ENCODE data around the gene CAPZB. TPM values are rescaled to one million over a fixed set of nuclear protein-coding genes. Genes with fewer than 3 reads are reported as not detected.
A peak's percentile ranks its signal among the peaks of the same experiment; 100 is the strongest.

The CAPZB gene
- total RNA-seq, 2 experiments from 2014 or later = 335 to 340 TPM

- TF ChIP-seq CTCF (IDR thresholded peaks at IDR 0.05) = no peak
- Mint-ChIP-seq H3K27me3 (no peaks in the 10 kb centered on the region), H3K27ac (no peak overlapping the region), H3K4me1 (ENCODE audit: low read depth) (peaks cover 39% of the 10 kb centered on the region), H3K4me3 (no peak overlapping the region), H3K36me3 (ENCODE audit: low read depth) (peaks cover 33% of the 10 kb centered on the region), H3K9me3 (no peaks in the 10 kb centered on the region)
- DNase-seq (no peak), ATAC-seq (no peak)
- CTCF ChIA-PET = interaction anchor here (0.9 to 2.0 kb wide), 5 partner anchors 16 to 273 kb away, joined by 3 to 6 read pairs (median 4); no protein-coding TSS in a partner anchor
- intact Hi-C loops (cut with micrococcal nuclease) = no loop called here
- POLR2A ChIA-PET = interaction anchor here (1.2 kb wide), 1 partner anchor 63 kb away, joined by 3 read pairs; no protein-coding TSS in a partner anchor
Measured at GRCh38 chr1:19374926-19375325, 110.4 kb downstream of the CAPZB start.

- CTCF ChIA-PET = interaction anchor here (0.9 to 2.0 kb wide), 5 partner anchors 17 to 280 kb away, joined by 3 to 6 read pairs (median 4); no protein-coding TSS in a partner anchor
- Mint-ChIP-seq H3K9me3 (no peaks in the 10 kb centered on the region), H3K36me3 (ENCODE audit: low read depth) (peaks cover 27% of the 10 kb centered on the region), H3K4me1 (ENCODE audit: low read depth) (peaks cover 36% of the 10 kb centered on the region), H3K27ac (peak overlapping the region; percentile 55), H3K27me3 (no peaks in the 10 kb centered on the region), H3K4me3 (no peak overlapping the region)
- POLR2A ChIA-PET = interaction anchor here (1.2 kb wide), 1 partner anchor 63 kb away, joined by 3 read pairs; no protein-coding TSS in a partner anchor
- ATAC-seq (no peak), DNase-seq (no peak)
- intact Hi-C loops (cut with micrococcal nuclease) = no loop called here
- TF ChIP-seq CTCF (IDR thresholded peaks at IDR 0.05) = no peak
Measured at GRCh38 chr1:19374083-19374801, 111.1 kb downstream of the CAPZB start.

GRCh38 chr1:19373211-19374082 lies 111.9 kb downstream of the CAPZB start:
- ATAC-seq (no peak), DNase-seq (no peak)
- intact Hi-C loops (cut with micrococcal nuclease) = no loop called here
- ChIA-PET POLR2A (interaction anchor here (0.7 kb wide), 1 partner anchor 12 kb away, joined by 3 read pairs; no protein-coding TSS in a partner anchor), CTCF (interaction anchor here (1.2 to 1.8 kb wide), 4 partner anchors 10 to 280 kb away, joined by 3 to 6 read pairs (median 4); no protein-coding TSS in a partner anchor)
- TF ChIP-seq CTCF (IDR thresholded peaks at IDR 0.05) = no peak
- Mint-ChIP-seq H3K27me3 (no peaks in the 10 kb centered on the region), H3K4me3 (no peak overlapping the region), H3K36me3 (ENCODE audit: low read depth) (peaks cover 23% of the 10 kb centered on the region), H3K4me1 (ENCODE audit: low read depth) (peaks cover 36% of the 10 kb centered on the region), H3K27ac (peak overlapping the region; percentile 55), H3K9me3 (no peaks in the 10 kb centered on the region)

GRCh38 chr1:19372602-19373001 lies 112.7 kb downstream of the CAPZB start:
- H3K27ac Mint-ChIP-seq = peak overlapping the region; percentile 46
- peaks cover 29% of the 10 kb centered on the region for H3K4me1 Mint-ChIP-seq (ENCODE audit: low read depth)
- H3K9me3 Mint-ChIP-seq = no peaks in the 10 kb centered on the region
- TF ChIP-seq CTCF (IDR thresholded peaks at IDR 0.05) = no peak
- ATAC-seq = no peak
- no peaks in the 10 kb centered on the region for H3K27me3 Mint-ChIP-seq
- H3K36me3 Mint-ChIP-seq (ENCODE audit: low read depth) = peaks cover 14% of the 10 kb centered on the region
- DNase-seq = no peak
- POLR2A ChIA-PET = interaction anchor here (0.5 kb wide), 1 partner anchor 13 kb away, joined by 3 read pairs; no protein-coding TSS in a partner anchor
- CTCF ChIA-PET = interaction anchor here (1.2 to 1.7 kb wide), 3 partner anchors 9 to 281 kb away, joined by 3 to 5 read pairs (median 3); no protein-coding TSS in a partner anchor
- no peak overlapping the region for H3K4me3 Mint-ChIP-seq
- intact Hi-C loops (cut with micrococcal nuclease) = no loop called here

Data from activated CD8-positive, alpha-beta T cell treated with anti-CD3 and anti-CD28 coated beads for 36 hours (primary cell).